Measurements from ENCODE around the gene NUMB.

DNA sequence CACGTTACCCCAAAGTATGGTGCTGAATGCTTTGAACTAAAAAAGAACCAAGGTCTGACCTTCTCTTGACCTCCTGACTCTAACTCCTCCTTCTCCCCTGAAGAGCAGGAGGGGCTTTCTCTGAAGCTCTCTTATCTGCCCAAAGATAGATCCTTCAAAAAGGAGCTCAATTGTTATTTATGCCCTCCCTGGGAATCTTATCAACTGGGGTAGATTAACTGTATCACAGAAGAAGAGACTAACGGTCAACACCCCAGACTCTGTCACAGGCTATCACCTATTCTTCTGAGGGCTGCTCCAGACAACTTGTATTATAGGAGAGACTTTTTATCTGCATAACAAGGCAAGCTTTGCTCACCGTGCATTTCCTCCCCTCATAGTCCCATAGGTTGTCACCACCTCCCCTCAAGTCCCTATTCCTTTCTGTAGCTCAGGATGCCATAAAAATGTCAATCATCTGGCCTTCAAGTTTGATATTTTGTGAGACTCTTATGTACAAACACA lies 134.4 kb downstream of the NUMB start:
- TF ChIP-seq POLR2A (IDR thresholded peaks at IDR 0.05; ENCODE audit: low read length) (no peak), GATA1 (IDR thresholded peaks at IDR 0.05; ENCODE audit: low read depth, low read length) (no peak)

Measured in erythroblast (primary cell).